ENCODE measurements around the gene KRT73. TPM values are rescaled to one million over a fixed set of nuclear protein-coding genes. Genes with fewer than 3 reads are reported as not detected.

Gene KRT73
- total and polyA plus RNA-seq, 2 of the 8 experiments (the other 6 are each of a cell fraction or from before 2014, with no cell fraction given), result not detected

GRCh38 chr12:52643233-52644077 is 25.1 kb upstream of the KRT73 start:
- Histone ChIP-seq H3K18ac (ENCODE audit: extremely low read depth, low read length) (no peak overlapping the region), H4K5ac (ENCODE audit: insufficient read length, low read depth, low read length) (no peak overlapping the region), H2BK20ac (ENCODE audit: low read length) (no peak overlapping the region), H3K14ac (ENCODE audit: insufficient read length) (no peak overlapping the region), H2BK120ac (replicated peaks; ENCODE audit: low read depth, low read length) (no peak overlapping the region), H3K79me1 (ENCODE audit: low read depth, low read length) (no peaks in the 10 kb centered on the region), H3K36me3 (ENCODE audit: control insufficient read depth in 2 of 4, insufficient read depth in 4 of 4, low read length in 3 of 4) (no peaks in the 10 kb centered on the region), H3K79me2 (ENCODE audit: control insufficient read depth in 1 of 2, insufficient read depth in 2 of 2, low read length in 2 of 2) (no peaks in the 10 kb centered on the region), H2AFZ (ENCODE audit: low read length) (no peak overlapping the region), H3K27ac (ENCODE audit: low read depth, low read length) (no peak overlapping the region), H2BK5ac (ENCODE audit: low read depth, low read length) (no peak overlapping the region), H2BK15ac (ENCODE audit: low read length) (no peak overlapping the region), H2BK12ac (ENCODE audit: low read depth, low read length) (no peak overlapping the region), H3K4me1 (replicated peaks in 1 of 4; ENCODE audit: control insufficient read depth in 3 of 4, insufficient read depth in 4 of 4, low read length in 3 of 4) (no peaks in the 10 kb centered on the region), H3K9ac (replicated peaks in 1 of 4; ENCODE audit: extremely low read depth in 1 of 4, low read depth in 3 of 4, low read length in 3 of 4) (no peak overlapping the region), H3K9me3 (ENCODE audit: insufficient read depth in 2 of 2, low read depth in 1 of 2, low read length in 1 of 2) (no peaks in the 10 kb centered on the region), H3K27me3 (replicated peaks in 1 of 4; ENCODE audit: control insufficient read depth in 3 of 4, extremely low read depth in 1 of 4, insufficient read depth in 3 of 4, low read length in 3 of 4) (peaks cover 0 to 5% (median 0%) of the 10 kb centered on the region in 4 experiments; a peak in 1 of 7 replicates), H3K56ac (replicated peaks; ENCODE audit: insufficient read length, low read depth, low read length) (no peak overlapping the region), H2AK5ac (ENCODE audit: low read depth, low read length) (no peak overlapping the region), H3K23ac (ENCODE audit: insufficient read length) (no peak overlapping the region), H3K4me2 (ENCODE audit: insufficient read depth in 1 of 2, low read depth in 2 of 2, low read length in 2 of 2) (no peak overlapping the region), H4K91ac (replicated peaks; ENCODE audit: insufficient read length, low read length) (no peak overlapping the region), H4K20me1 (replicated peaks in 1 of 2; ENCODE audit: control insufficient read depth in 1 of 2, insufficient read depth in 2 of 2, low read length in 2 of 2) (no peaks in the 10 kb centered on the region), H3K4ac (replicated peaks; ENCODE audit: insufficient read length, low read depth, low read length) (no peak overlapping the region), H3K4me3 (ENCODE audit: extremely low read depth in 1 of 4, insufficient read depth in 2 of 4, low read depth in 3 of 4, low read length in 4 of 4) (no peak overlapping the region), H3K23me2 (ENCODE audit: low read depth, low read length) (no peaks in the 10 kb centered on the region), H4K8ac (ENCODE audit: extremely low read depth, insufficient read depth, low read length) (no peak overlapping the region)
- no peak for FAIRE-seq
- WGBS, 2 experiments (ENCODE audit: extremely low coverage in 1 of 2, insufficient coverage in 1 of 2, insufficient read length in 1 of 2, insufficient replicate concordance in 2 of 2, low coverage in 1 of 2, low lambda C conversion rate in 2 of 2, missing lambda C conversion rate in 1 of 2), result 80% methylated on average over 10 of the region's 10 CpGs; no CpG with 5 or more reads in 1 of the 2 experiments
- CTCF ChIA-PET (ENCODE audit: partially characterized antibody), result interaction anchor here (0.6 to 2.9 kb wide), 13 partner anchors 10 to 230 kb away, joined by 3 to 8 read pairs (median 3); no protein-coding TSS in a partner anchor
- POLR2A ChIA-PET (ENCODE audit: partially characterized antibody), result no interaction called here
- peak in 1 of 2 experiments; percentile 4 for DNase-seq (ENCODE audit: low read depth in 1 of 2, low spot score in 2 of 2)
- no peak for TF ChIP-seq SRF (IDR thresholded peaks at IDR 0.05; ENCODE audit: low read depth, low read length)
- TF ChIP-seq SUZ12 (IDR thresholded peaks at IDR 0.05; ENCODE audit: low read length), result no peak
- TF ChIP-seq, protein P1, sequence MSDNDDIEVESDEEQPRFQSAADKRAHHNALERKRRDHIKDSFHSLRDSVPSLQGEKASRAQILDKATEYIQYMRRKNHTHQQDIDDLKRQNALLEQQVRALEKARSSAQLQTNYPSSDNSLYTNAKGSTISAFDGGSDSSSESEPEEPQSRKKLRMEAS (IDR thresholded peaks at IDR 0.05), result no peak
- no peak for TF ChIP-seq POLR2AphosphoS5 (IDR thresholded peaks at IDR 0.05; ENCODE audit: low read depth, low read length)
- TF ChIP-seq ZNF274 (IDR thresholded peaks at IDR 0.05; ENCODE audit: borderline replicate concordance, extremely low read depth, low read length), result no peak
- no peak for TF ChIP-seq RAD21 (IDR thresholded peaks at IDR 0.05 in 1 of 2, conservative IDR thresholded peaks at IDR 0.05 in 1 of 2; ENCODE audit: low read depth in 2 of 2, low read length in 2 of 2)
- TF ChIP-seq RFX5 (IDR thresholded peaks at IDR 0.05; ENCODE audit: borderline replicate concordance, low read depth, low read length), result no peak
- TF ChIP-seq KDM5A (IDR thresholded peaks at IDR 0.05; ENCODE audit: low read length), result no peak
- no peak for TF ChIP-seq SAP30 (IDR thresholded peaks at IDR 0.05; ENCODE audit: insufficient read depth, insufficient replicate concordance, low read length)
- TF ChIP-seq EGR1 (IDR thresholded peaks at IDR 0.05; ENCODE audit: borderline replicate concordance, low read depth, low read length), result no peak
- no peak for TF ChIP-seq RXRA (IDR thresholded peaks at IDR 0.05; ENCODE audit: insufficient read depth, low read depth, low read length)
- TF ChIP-seq SIRT6 (IDR thresholded peaks at IDR 0.05; ENCODE audit: low read length), result no peak

Measured in H1 (cell line).